Measurements from ENCODE around the gene SYCN. TPM values are rescaled to one million over a fixed set of nuclear protein-coding genes. Genes with fewer than 3 reads are reported as not detected.
"Not testable (repeated sequence)": the region's sequence is repeated elsewhere in the genome, so short reads cannot be mapped to it uniquely, and the experiment has no call there.

SYCN gene
- total and polyA plus RNA-seq, 3 donors from 2014 or later, result 36.5 to 192 (median 98.0) TPM

DNA sequence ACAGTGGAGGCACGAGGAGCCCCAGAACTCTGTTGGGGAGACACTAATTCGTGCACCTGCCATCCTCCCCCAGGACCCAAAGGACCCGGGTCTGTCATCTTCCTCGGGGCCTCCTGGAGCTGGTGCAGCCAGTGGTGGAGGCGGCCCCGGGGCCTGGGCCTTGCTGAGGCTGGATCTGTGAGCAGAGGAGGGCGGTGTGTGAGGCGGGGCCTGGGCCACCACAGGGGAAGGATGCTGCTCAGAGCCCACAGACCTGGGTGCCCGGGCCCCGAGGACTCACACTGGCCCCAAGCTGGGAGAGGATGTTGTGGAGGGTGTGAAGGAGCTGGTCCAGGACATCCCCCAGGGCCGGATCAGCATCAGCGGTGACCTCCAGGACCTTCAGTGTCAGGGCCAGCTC, 32.5 kb upstream of the SYCN start:
- no peak for DNase-seq
- Histone ChIP-seq H3K27me3 (no peaks in the 10 kb centered on the region), H3K4me1 (no peaks in the 10 kb centered on the region), H3K9me3 (no peaks in the 10 kb centered on the region), H3K36me3 (ENCODE audit: low read depth, missing control alignments) (no peaks in the 10 kb centered on the region), H3K27ac (no peak overlapping the region), H3K4me3 (no peak overlapping the region)
- intact Hi-C loops (cut with DNase I; ENCODE audit: low total_unique reads), result no loop called here
- TF ChIP-seq, protein P1, sequence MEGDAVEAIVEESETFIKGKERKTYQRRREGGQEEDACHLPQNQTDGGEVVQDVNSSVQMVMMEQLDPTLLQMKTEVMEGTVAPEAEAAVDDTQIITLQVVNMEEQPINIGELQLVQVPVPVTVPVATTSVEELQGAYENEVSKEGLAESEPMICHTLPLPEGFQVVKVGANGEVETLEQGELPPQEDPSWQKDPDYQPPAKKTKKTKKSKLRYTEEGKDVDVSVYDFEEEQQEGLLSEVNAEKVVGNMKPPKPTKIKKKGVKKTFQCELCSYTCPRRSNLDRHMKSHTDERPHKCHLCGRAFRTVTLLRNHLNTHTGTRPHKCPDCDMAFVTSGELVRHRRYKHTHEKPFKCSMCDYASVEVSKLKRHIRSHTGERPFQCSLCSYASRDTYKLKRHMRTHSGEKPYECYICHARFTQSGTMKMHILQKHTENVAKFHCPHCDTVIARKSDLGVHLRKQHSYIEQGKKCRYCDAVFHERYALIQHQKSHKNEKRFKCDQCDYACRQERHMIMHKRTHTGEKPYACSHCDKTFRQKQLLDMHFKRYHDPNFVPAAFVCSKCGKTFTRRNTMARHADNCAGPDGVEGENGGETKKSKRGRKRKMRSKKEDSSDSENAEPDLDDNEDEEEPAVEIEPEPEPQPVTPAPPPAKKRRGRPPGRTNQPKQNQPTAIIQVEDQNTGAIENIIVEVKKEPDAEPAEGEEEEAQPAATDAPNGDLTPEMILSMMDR (IDR thresholded peaks at IDR 0.05), result no peak
- whole genome bisulfite sequencing, 2 donors, result 76 to 77% methylated on average over 10 to 11 of the region's 12 CpGs

DNA sequence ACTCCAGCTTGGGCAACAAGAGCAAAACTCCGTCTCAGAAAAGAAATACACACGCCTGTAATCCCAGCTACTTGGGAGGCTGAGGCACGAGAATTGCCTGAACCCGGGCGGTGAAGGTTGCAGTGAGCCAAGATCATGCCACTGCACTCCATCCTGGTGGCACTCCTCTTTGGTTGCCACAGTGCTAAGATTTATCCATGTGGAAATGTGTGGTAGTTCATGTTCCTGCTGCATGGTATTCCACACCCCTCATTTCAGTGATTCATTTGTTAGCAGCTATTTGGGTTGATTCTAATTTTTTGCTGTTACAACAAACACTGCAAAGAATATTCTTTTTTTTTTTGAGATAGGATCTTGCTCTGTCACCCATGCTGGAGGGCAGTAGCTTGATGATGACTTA, 28.6 kb upstream of the SYCN start:
- intact Hi-C loops (cut with DNase I; ENCODE audit: low total_unique reads), result no loop called here
- no peaks in the 10 kb centered on the region for H3K4me1 ChIP-seq
- TF ChIP-seq, protein P1 (IDR thresholded peaks at IDR 0.05), result no peak
- no peak for TF ChIP-seq POLR2A (IDR thresholded peaks at IDR 0.05)
- 95 to 98% methylated on average over 5 of the region's 5 CpGs for WGBS, 2 donors
- no peaks in the 10 kb centered on the region for H3K27me3 ChIP-seq
- H3K4me3 ChIP-seq, result no peak overlapping the region
- no peak overlapping the region for H3K27ac ChIP-seq
- no peaks in the 10 kb centered on the region for H3K9me3 ChIP-seq
- H3K36me3 ChIP-seq (ENCODE audit: low read depth, missing control alignments), result no peaks in the 10 kb centered on the region
- DNase-seq, result no peak

DNA sequence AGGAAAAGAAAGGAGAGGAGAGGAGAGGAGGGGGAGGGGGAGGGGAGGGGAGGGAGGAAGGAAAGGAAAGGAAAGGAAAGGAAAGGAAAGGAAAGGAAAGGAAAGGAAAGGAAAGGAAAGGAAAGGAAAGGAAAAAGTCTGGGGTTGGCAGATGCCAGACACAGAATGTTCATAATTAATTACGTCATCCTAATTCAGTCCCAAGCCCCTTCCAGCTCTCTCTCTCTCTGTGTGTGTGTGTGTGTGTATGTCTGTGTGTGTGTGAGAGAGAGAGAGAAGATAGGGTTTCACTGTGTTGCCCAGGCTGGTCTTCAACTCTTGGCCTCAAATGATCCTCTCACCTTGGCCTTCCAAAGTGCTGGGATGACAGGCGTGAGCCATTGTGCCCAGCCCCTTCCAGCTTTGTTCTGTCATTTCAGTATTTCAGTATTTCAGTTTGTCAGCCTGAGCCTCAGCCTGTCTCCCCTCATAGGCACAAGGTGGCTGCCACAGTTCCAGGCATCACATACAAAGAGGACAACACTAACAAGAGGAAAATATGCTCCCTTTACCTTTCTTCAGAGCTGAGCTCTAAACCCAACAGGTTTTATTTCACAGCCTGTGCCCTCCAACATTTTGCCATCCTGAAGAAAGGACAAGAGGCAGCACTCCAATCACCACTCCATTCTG, 26.2 kb upstream of the SYCN start:
- no peak overlapping the region for H3K27ac ChIP-seq
- intact Hi-C loops (cut with DNase I; ENCODE audit: low total_unique reads), result no loop called here
- no peak overlapping the region for H3K4me3 ChIP-seq
- DNase-seq, result no peak
- no peaks in the 10 kb centered on the region for H3K9me3 ChIP-seq
- TF ChIP-seq POLR2A (IDR thresholded peaks at IDR 0.05), result no peak
- TF ChIP-seq, protein P1 (IDR thresholded peaks at IDR 0.05), result no peak
- H3K27me3 ChIP-seq, result no peaks in the 10 kb centered on the region
- 90% methylated on average over 2 of the region's 2 CpGs for WGBS, 2 donors
- H3K4me1 ChIP-seq, result no peaks in the 10 kb centered on the region
- H3K36me3 ChIP-seq (ENCODE audit: low read depth, missing control alignments), result no peaks in the 10 kb centered on the region

DNA sequence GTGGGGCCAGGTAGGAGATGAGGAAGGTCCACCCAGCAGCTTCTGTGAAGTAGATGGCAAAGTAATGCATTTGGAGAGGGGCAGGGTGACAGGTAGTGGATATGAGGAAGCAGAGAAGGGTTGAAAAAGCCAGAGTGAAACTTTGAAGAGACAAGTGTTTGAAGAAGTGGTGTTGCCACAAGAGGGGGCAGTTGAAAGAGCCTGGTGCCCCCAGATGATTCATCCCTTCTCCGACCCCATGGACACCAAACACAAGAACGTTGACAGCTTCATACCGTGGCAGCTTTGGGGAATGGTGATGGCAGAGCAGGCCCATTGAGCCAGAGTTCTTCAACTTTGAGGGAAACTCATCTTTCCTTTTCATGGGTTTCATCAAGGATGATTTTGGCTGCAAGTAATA, 20.8 kb upstream of the SYCN start:
- WGBS, 2 donors, result 37 to 40% methylated on average over 3 of the region's 3 CpGs
- H3K27ac ChIP-seq, result no peak overlapping the region
- H3K27me3 ChIP-seq, result no peaks in the 10 kb centered on the region
- TF ChIP-seq POLR2A (IDR thresholded peaks at IDR 0.05), result no peak
- TF ChIP-seq, protein P1 (IDR thresholded peaks at IDR 0.05), result no peak
- H3K9me3 ChIP-seq, result no peaks in the 10 kb centered on the region
- DNase-seq, result no peak
- H3K4me3 ChIP-seq, result no peak overlapping the region
- intact Hi-C loops (cut with DNase I; ENCODE audit: low total_unique reads), result no loop called here
- H3K4me1 ChIP-seq, result no peaks in the 10 kb centered on the region
- no peaks in the 10 kb centered on the region for H3K36me3 ChIP-seq (ENCODE audit: low read depth, missing control alignments)

DNA sequence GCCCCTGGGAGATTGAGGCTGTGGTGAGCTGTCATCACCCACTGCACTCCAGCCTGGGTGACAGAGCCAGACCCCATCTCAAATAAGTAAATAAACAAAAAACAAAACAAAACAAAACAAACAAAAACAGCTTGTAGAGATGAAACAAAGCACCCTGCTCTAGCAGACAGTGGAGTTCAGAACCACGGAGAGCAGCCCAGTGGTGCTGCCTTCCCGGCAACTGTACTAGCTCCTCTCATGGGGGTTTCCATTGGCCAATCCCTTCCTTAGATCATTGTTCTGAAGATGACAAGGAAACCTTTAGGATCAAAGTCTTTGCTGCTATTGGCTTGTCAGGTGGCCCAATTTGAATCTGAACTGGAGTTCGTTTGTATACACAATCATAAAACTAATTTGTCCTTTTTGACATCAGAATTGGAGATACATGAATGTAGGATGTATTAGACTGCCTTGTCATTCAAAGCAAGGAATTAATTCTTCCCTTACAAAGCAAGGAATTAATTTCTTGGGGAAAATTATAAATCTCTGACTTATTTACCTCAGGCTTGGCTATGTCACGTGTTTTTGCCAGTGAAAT, 19.7 kb upstream of the SYCN start:
- no peak for DNase-seq
- H3K27ac ChIP-seq, result no peak overlapping the region
- intact Hi-C loops (cut with DNase I; ENCODE audit: low total_unique reads), result no loop called here
- no peaks in the 10 kb centered on the region for H3K27me3 ChIP-seq
- no peaks in the 10 kb centered on the region for H3K36me3 ChIP-seq (ENCODE audit: low read depth, missing control alignments)
- no peaks in the 10 kb centered on the region for H3K9me3 ChIP-seq
- no peaks in the 10 kb centered on the region for H3K4me1 ChIP-seq
- WGBS, 2 donors, result 42 to 43% methylated on average over 4 of the region's 4 CpGs
- no peak overlapping the region for H3K4me3 ChIP-seq
- TF ChIP-seq, protein P1 (IDR thresholded peaks at IDR 0.05), result no peak
- no peak for TF ChIP-seq POLR2A (IDR thresholded peaks at IDR 0.05)

DNA sequence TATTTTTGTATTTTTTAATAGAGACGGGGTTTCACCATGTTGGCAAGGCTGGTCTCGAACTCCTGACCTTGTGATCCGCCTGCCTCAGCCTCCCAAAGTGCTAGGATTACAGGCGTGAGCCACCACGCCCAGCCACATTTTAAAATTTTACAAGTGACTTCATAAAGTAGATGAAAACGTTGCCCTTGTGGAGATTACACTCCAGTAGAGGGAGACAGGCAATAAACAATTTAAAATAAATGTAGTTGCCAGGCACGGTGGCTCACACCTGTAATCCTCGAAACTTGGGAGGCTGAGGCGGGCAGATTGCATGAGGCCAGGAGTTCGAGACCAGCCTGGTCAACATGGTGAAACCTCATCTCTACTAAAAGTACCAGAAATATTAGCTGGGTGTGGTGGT, 15.0 kb upstream of the SYCN start:
- H3K4me3 ChIP-seq; H3K27ac ChIP-seq; H3K4me1 ChIP-seq; H3K36me3 ChIP-seq (ENCODE audit: low read depth, missing control alignments); H3K27me3 ChIP-seq; H3K9me3 ChIP-seq; DNase-seq; intact Hi-C loops (cut with DNase I; ENCODE audit: low total_unique reads): not testable (repeated sequence)
- WGBS, 2 donors, result 77 to 80% methylated on average over 10 of the region's 10 CpGs

All from testis (tissue), 3 donors.